Adrenal gland (tissue), 19 donors: ENCODE results near the gene SRP72. TPM values are rescaled to one million over a fixed set of nuclear protein-coding genes. Genes with fewer than 3 reads are reported as not detected.

ENCODE experiments used
- DNase-seq, 7 donors: peaks; one replicate each; pipeline ENCODE4 v3.0.0-alpha.2; 2019 to 2020
- H3K27ac ChIP-seq, 5 donors: fragments of 200-600 bp; sonication (generic) in 4 of 5; 1 replicate in 3 of 5; 2 replicates in 2 of 5; pipeline versions ENCODE4 v1.5.1 to v1.8.0; 2016 to 2020; ENCODE audit warnings: mild to moderate bottlenecking in 1 of 5
- H3K27me3 ChIP-seq: fragments of 200-600 bp; 2 replicates; pipeline ENCODE4 v1.8.0; 2021
- H3K36me3 ChIP-seq, 2 donors: fragments of 200-600 bp; replicated peaks in 1 of 2; 1 replicate in 1 of 2; 2 replicates in 1 of 2; pipeline versions ENCODE4 v1.5.1 to v1.8.0; 2018 to 2022
- H3K4me1 ChIP-seq, 2 donors: fragments of 200-600 bp; replicated peaks in 1 of 2; 1 replicate in 1 of 2; 2 replicates in 1 of 2; pipeline versions ENCODE4 v1.5.1 to v1.8.0; 2018 to 2021
- H3K4me3 ChIP-seq, 4 donors: fragments of 200-600 bp; sonication (generic) in 3 of 4; one replicate each; pipeline ENCODE4 v1.5.1; 2016 to 2018
- H3K9me3 ChIP-seq, 3 donors: fragments of 200-600 bp; sonication (generic) in 1 of 3; replicated peaks in 1 of 3; 1 replicate in 2 of 3; 2 replicates in 1 of 3; pipeline versions ENCODE4 v1.5.1 to v1.8.0; 2016 to 2021
- POLR2A ChIP-seq, 2 donors: fragments of 450-650 bp; IDR thresholded peaks; one replicate each; pipeline ENCODE4 v1.6.1; 2017; ENCODE audit warnings: antibody characterized with exemption in 2 of 2, mild to moderate bottlenecking in 2 of 2, moderate library complexity in 1 of 2
- WGBS, 4 donors: extraction: QIAGEN DNeasy Blood & Tissue Kit in 2 of 4; methylation state at CpG; one replicate each; pipeline versions ENCODE4 v1.1.5 to v1.1.7; 2013 to 2017; 5-methylcytosine and 5-hydroxymethylcytosine counted together
- intact Hi-C, 2 donors: fragments of 100-400 bp; cut with DNase I; formaldehyde crosslinking; loops; one replicate each; pipeline versions ENCODE4 v1.14.1 to v1.15.0; 2022 to 2023
- long read RNA-seq, 10 donors: library from polyadenylated mRNA in 3 of 10; unstranded in 2 of 10; stranded (forward) in 1 of 10; transcript quantifications; one replicate each; pipeline ENCODE4 v2.0.0 and lab custom pipeline, GENCODE V29; 2021 to 2026
- polyA plus RNA-seq, 3 donors: library from polyadenylated mRNA; stranded (reverse); fragments of 200-250 nt in 2 of 3; fragments of 350-450 nt in 1 of 3; fragmentation: Illumina TruSeq in 1 of 3; extraction: RNeasy Lipid Tissue Mini Kit (QIAGEN cat#74804) in 1 of 3; gene quantifications; one replicate each; pipeline ENCODE4 v1.2.3, GENCODE V29; 2013 to 2014
- total RNA-seq, 9 donors: library from RNA; depleted of rRNA in 4 of 9; stranded (reverse); fragments of >200 nt in 4 of 9; fragments of 120-200 nt in 1 of 9; fragmentation: NEBNext Ultra II Directional in 1 of 9; extraction: Animal tissue kit (Norgen Biotek cat#: 25700) in 1 of 9; gene quantifications; one replicate each; pipeline versions ENCODE4 v1.1.0 to v1.2.4, GENCODE V29; 2013 to 2023
- TF ChIP-seq, protein P1 (sequence below), 6 experiments: fragments of 450-650 bp in 4 of 6; fragments of 200-600 bp in 2 of 6; sonication (generic) in 1 of 6; IDR thresholded peaks; 1 replicate in 5 of 6; 2 replicates in 1 of 6; pipeline versions ENCODE4 v1.5.1 to v1.8.0; 2016 to 2021; ENCODE audit warnings: antibody characterized with exemption in 6 of 6, mild to moderate bottlenecking in 2 of 6, moderate library complexity in 1 of 6
- donor health status: healthy with polysubstance abuse.
- donor health status: Bipolar disorder and iron deficiency.
- donor health status: DM: yes; HTN: yes; CAD: no.
- donor health status: DM: no; HTN: no; CAD: no.
- donor health status: DM: no; HTN: no; CAD: no.
- donor health status: DM: yes; HTN: yes; CAD: no.

Gene SRP72, protein sequence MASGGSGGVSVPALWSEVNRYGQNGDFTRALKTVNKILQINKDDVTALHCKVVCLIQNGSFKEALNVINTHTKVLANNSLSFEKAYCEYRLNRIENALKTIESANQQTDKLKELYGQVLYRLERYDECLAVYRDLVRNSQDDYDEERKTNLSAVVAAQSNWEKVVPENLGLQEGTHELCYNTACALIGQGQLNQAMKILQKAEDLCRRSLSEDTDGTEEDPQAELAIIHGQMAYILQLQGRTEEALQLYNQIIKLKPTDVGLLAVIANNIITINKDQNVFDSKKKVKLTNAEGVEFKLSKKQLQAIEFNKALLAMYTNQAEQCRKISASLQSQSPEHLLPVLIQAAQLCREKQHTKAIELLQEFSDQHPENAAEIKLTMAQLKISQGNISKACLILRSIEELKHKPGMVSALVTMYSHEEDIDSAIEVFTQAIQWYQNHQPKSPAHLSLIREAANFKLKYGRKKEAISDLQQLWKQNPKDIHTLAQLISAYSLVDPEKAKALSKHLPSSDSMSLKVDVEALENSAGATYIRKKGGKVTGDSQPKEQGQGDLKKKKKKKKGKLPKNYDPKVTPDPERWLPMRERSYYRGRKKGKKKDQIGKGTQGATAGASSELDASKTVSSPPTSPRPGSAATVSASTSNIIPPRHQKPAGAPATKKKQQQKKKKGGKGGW
- 100 to 1,000 TPM in 1 of 9 donors, 10 to 100 TPM in 8; 28.0 to 160 (median 78.2) TPM for total RNA-seq
- 100 to 1,000 TPM in 1 of 3 donors, 10 to 100 TPM in 2; 32.4 to 207 (median 32.7) TPM for polyA plus RNA-seq
- long read RNA-seq, donor 1, full-length matches to known transcripts: 14 of 25 reads
- long read RNA-seq, donor 1, partial matches to known transcripts: 11 of 25 reads
- long read RNA-seq, donor 1, other reads (novel, unspliced or antisense): 0 of 25 reads
- long read RNA-seq, donor 2, full-length matches to known transcripts: 9 of 32 reads
- long read RNA-seq, donor 2, partial matches to known transcripts: 23 of 32 reads
- long read RNA-seq, donor 2, other reads (novel, unspliced or antisense): 0 of 32 reads
- long read RNA-seq, donor 3, full-length matches to known transcripts: 9 of 41 reads
- long read RNA-seq, donor 3, partial matches to known transcripts: 32 of 41 reads
- long read RNA-seq, donor 3, other reads (novel, unspliced or antisense): 0 of 41 reads
- long read RNA-seq, donor 4, full-length matches to known transcripts: 13 of 52 reads
- long read RNA-seq, donor 4, partial matches to known transcripts: 36 of 52 reads
- long read RNA-seq, donor 4, other reads (novel, unspliced or antisense): 3 of 52 reads
- long read RNA-seq, donor 5, full-length matches to known transcripts: 72 of 86 reads
- long read RNA-seq, donor 5, partial matches to known transcripts: 10 of 86 reads
- long read RNA-seq, donor 5, other reads (novel, unspliced or antisense): 4 of 86 reads
- long read RNA-seq, donor 6, full-length matches to known transcripts: 4 of 39 reads
- long read RNA-seq, donor 6, partial matches to known transcripts: 34 of 39 reads
- long read RNA-seq, donor 6, other reads (novel, unspliced or antisense): 1 of 39 reads
- long read RNA-seq, donor 7, full-length matches to known transcripts: 5 of 5 reads
- long read RNA-seq, donor 7, partial matches to known transcripts: 0 of 5 reads
- long read RNA-seq, donor 7, other reads (novel, unspliced or antisense): 0 of 5 reads
- long read RNA-seq, donor 8, full-length matches to known transcripts: 20 of 31 reads
- long read RNA-seq, donor 8, partial matches to known transcripts: 11 of 31 reads
- long read RNA-seq, donor 8, other reads (novel, unspliced or antisense): 0 of 31 reads
- long read RNA-seq, donor 9, full-length matches to known transcripts: 11 of 36 reads
- long read RNA-seq, donor 9, partial matches to known transcripts: 25 of 36 reads
- long read RNA-seq, donor 9, other reads (novel, unspliced or antisense): 0 of 36 reads
- long read RNA-seq, donor 10, full-length matches to known transcripts: 7 of 31 reads
- long read RNA-seq, donor 10, partial matches to known transcripts: 24 of 31 reads
- long read RNA-seq, donor 10, other reads (novel, unspliced or antisense): 0 of 31 reads

DNA sequence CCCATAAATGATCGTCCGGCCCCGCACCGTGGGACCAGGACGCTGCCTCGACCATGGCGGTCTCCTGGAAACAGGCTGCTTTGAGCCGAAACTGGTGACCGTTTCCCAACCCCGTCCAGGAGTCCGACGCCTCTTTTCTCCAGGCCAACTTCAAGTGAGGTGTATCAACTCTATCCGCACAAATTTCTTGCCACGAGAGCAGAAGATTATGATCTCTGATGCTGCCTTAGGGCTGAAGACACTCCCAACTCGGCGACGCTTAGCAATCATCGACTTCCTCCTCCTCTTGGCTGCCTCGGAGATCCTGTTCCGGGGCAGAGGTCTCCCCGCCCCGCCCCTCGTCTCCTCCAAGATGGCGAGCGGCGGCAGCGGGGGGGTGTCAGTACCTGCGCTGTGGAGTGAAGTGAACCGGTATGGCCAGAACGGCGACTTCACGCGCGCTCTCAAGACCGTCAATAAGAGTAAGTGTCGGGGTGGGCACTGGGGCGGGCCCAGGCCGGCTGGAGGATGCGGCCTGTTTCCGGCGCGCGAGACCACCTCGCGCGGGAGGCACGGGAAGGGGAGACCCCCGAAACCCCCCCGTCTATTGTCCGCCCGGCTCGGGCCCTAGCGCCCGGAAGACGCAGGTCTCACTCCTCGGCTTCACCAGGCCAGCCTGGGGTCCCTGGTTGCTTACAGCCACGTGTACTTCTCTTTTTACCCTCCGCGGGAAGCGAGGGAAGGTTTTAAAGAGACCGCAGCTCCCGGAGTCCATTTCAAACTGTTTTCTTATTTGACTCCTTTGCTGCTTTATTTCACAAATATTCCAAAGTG lies at the start of gene SRP72:
SRP72 (plus strand) TSS at position 334 of the 813 bp plus-strand sequence; CDS start at position 353, 19 bp downstream.
- 0 to 1% (median 1%) methylated on average over 33 to 62 of the region's 62 CpGs for WGBS, 4 donors
- Histone ChIP-seq H3K27me3 (no peaks in the 10 kb centered on the region), H3K4me3 (peak within 1 kb of the TSS; percentile 69 to 100 (median 95)), H3K9me3 (no peaks in the 10 kb centered on the region), H3K36me3 (peaks cover 0 to 20% of the 10 kb centered on the region in 2 donors), H3K27ac (peak within 1 kb of the TSS; percentile 87 to 94 (median 90)), H3K4me1 (peaks cover 11 to 29% of the 10 kb centered on the region in 2 donors)
- DNase-seq: peak; percentile 86 to 95 (median 92)
- intact Hi-C loops: no loop called here
- TF ChIP-seq POLR2A (IDR thresholded peaks at IDR 0.05): peak; percentile 68 to 90
- TF ChIP-seq, protein P1, sequence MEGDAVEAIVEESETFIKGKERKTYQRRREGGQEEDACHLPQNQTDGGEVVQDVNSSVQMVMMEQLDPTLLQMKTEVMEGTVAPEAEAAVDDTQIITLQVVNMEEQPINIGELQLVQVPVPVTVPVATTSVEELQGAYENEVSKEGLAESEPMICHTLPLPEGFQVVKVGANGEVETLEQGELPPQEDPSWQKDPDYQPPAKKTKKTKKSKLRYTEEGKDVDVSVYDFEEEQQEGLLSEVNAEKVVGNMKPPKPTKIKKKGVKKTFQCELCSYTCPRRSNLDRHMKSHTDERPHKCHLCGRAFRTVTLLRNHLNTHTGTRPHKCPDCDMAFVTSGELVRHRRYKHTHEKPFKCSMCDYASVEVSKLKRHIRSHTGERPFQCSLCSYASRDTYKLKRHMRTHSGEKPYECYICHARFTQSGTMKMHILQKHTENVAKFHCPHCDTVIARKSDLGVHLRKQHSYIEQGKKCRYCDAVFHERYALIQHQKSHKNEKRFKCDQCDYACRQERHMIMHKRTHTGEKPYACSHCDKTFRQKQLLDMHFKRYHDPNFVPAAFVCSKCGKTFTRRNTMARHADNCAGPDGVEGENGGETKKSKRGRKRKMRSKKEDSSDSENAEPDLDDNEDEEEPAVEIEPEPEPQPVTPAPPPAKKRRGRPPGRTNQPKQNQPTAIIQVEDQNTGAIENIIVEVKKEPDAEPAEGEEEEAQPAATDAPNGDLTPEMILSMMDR (IDR thresholded peaks at IDR 0.05): no peak

DNA sequence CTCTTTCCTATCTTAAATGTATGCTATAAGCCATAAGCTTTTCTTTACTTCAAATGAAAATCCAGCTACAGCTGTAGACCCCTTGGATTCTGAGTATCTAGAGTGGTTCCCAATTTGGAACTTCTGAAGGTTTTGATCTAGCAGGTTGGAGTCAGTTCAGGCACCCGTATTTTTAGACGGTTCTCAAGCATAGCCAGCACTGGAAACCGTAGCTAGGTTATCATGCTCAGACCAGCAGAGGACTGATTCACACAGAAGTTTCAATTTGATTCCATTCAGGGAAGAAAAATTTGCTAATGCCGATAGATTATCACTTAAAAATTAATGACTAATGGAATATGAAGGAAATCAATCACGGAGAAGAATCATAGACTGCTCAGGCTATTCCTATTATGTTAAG lies 43.2 kb upstream of the SRP72 start:
- intact Hi-C loops: loop anchor here in 1 of 2 donors (10.0 kb wide), 1 partner anchor 121 kb away; no protein-coding TSS in a partner anchor
- no peaks in the 10 kb centered on the region for H3K27me3 ChIP-seq
- no peak overlapping the region for H3K4me3 ChIP-seq
- WGBS, 4 donors: 72 to 83% (median 81%) methylated on average over 5 of the region's 5 CpGs
- no peak overlapping the region for H3K27ac ChIP-seq
- H3K36me3 ChIP-seq: no peaks in the 10 kb centered on the region
- no peak for DNase-seq
- no peaks in the 10 kb centered on the region for H3K9me3 ChIP-seq
- H3K4me1 ChIP-seq: peaks cover 7 to 10% of the 10 kb centered on the region in 2 donors
- TF ChIP-seq, protein P1 (IDR thresholded peaks at IDR 0.05): no peak
- TF ChIP-seq POLR2A (IDR thresholded peaks at IDR 0.05): no peak
